Fibroblast of the aortic adventitia (primary cell): Measurements from ENCODE around the gene PPP1R7. TPM values are rescaled to one million over a fixed set of nuclear protein-coding genes. Genes with fewer than 3 reads are reported as not detected.

ENCODE experiments used
- DNase-seq: peaks from one replicate; pipeline ENCODE4 v3.0.0-alpha.2; 2010; ENCODE audit warnings: low read depth
- H3K4me3 ChIP-seq: 2 replicates; pipeline ENCODE4 v1.5.1; 2011; ENCODE audit warnings: low read depth, mild to moderate bottlenecking, control low read depth, low read length, moderate library complexity
- CTCF ChIP-seq: IDR thresholded peaks from 2 replicates; pipeline ENCODE4 v1.5.1; 2011; ENCODE audit warnings: mild to moderate bottlenecking, low read length, control low read depth, inconsistent platforms; ENCODE audit not compliant: insufficient read depth
- total RNA-seq: library from RNA; depleted of rRNA; stranded (reverse); fragments of >200 nt; gene quantifications from 2 replicates; pipeline ENCODE4 v1.2.3, GENCODE V29; 2012; ENCODE audit warnings: low replicate concordance

PPP1R7 gene
- total RNA-seq, 1 donor = 70.0 TPM

GRCh38 chr2:241121008-241121407, 29.3 kb upstream of the PPP1R7 start:
- DNase-seq = no peak
- H3K4me3 ChIP-seq = no peak overlapping the region
- no peak for TF ChIP-seq CTCF

- no peak for DNase-seq
- TF ChIP-seq CTCF = no peak
- H3K4me3 ChIP-seq = no peak overlapping the region
These were observed 27.8 kb upstream of the PPP1R7 start for GRCh38 chr2:241122376-241123002.

- H3K4me3 ChIP-seq = no peak overlapping the region
- DNase-seq = no peak
- no peak for TF ChIP-seq CTCF
These were observed 26.3 kb upstream of the PPP1R7 start for GRCh38 chr2:241123816-241124536.

GRCh38 chr2:241125626-241126025, 24.6 kb upstream of the PPP1R7 start:
- no peak for DNase-seq
- TF ChIP-seq CTCF = no peak
- no peak overlapping the region for H3K4me3 ChIP-seq

DNA sequence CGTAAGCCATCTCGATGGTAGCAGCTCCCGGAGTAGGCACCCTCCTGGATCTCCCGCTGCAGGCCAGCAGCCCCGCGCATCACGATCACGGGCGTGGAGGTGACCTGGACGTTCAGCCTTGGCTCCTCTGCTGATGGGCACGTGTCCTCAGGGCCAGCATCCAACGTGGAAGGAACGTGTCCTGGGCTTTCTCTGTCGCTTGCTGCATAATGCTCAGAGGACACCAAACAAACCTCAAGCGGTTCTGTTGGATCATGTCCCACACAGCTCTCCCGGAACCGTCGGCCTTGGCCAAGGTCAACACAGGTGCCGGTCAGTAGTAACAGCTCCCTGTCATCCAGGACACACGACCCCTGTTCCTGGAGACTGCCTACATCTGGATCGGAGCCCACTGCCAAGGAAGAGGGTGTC, 24.1 kb upstream of the PPP1R7 start:
- TF ChIP-seq CTCF = no peak
- H3K4me3 ChIP-seq = no peak overlapping the region
- no peak for DNase-seq

DNA sequence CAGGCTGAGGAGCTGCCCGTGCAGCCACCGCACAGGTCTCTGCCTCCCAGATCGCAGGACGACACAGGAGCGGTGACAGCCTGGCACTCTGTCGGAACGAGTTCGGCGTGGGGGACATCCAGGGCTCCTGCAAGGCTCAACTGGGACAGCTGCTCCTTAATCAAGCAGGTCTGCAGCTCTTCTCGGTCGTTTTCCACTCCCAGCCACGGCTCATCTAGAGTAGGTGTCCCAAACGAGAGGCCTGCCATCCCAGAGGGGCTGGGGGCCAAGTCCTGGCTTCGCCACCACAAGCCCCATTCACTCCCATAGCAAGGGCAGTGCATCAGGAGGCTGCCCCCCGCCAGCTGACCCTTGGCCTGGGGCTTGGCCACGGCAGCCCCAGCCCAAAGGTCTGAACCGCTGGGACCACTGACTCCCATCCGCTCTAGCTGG, 23.5 kb upstream of the PPP1R7 start:
- DNase-seq = no peak
- no peak overlapping the region for H3K4me3 ChIP-seq
- TF ChIP-seq CTCF = no peak
